HCT116 (cell line): ENCODE measurements around the gene UBE4A. TPM values are rescaled to one million over a fixed set of nuclear protein-coding genes. Genes with fewer than 3 reads are reported as not detected.

ENCODE experiments used
- ATAC-seq: fragments of 200-7000 bp; cut with Tn5 transposase; 2 replicates; pipeline ENCODE4 v1.9.1; 2020; ENCODE audit warnings: mild to moderate bottlenecking, moderate library complexity
- BruUV-seq: library from RNA; stranded (reverse); fragments of 400-500 nt; replicated peaks from 2 replicates; lab custom pipeline; 2021; lab: Mats Ljungman, UMichigan
- CTCF ChIA-PET: fragments of 300-600 bp; sonication (Branson Sonifier 250); formaldehyde crosslinking; loops from one replicate; lab custom pipeline; 2021; ENCODE audit warnings: antibody characterized with exemption; lab: Charles Lee
- POLR2A ChIA-PET: fragments of 300-600, 350-600 bp; sonication (Branson Sonifier 250); formaldehyde crosslinking; loops from one replicate; lab custom pipeline; 2021; ENCODE audit warnings: antibody characterized with exemption; lab: Charles Lee
- RAD21 ChIA-PET, 2 experiments: fragments of 300-600 bp; sonication (Branson Sonifier 250); formaldehyde crosslinking; loops; one replicate each; lab custom pipeline; 2023; ENCODE audit warnings: low total read pairs in 2 of 2; ENCODE audit not compliant: uncharacterized antibody in 2 of 2, unreplicated experiment in 2 of 2, low non-redundant PET in 1 of 2; lab: Charles Lee
- DNase-seq: peaks from one replicate; pipeline ENCODE4 v3.0.0-alpha.2; 2010; ENCODE audit warnings: low read depth, low spot score
- H2AFZ ChIP-seq: fragments of 200-600 bp; shearing (Covaris generic), sonication (generic); 2 replicates; pipeline ENCODE4 v1.6.1; 2017; ENCODE audit warnings: low read depth, mixed run types, mixed read lengths, antibody characterized with exemption, low read length; ENCODE audit not compliant: poor library complexity, severe bottlenecking
- H3K27ac ChIP-seq: 2 replicates; pipeline ENCODE4 v1.5.1; 2012; ENCODE audit warnings: low read depth, low read length
- H3K27me3 ChIP-seq: fragments of 200-600 bp; sonication (generic); 2 replicates; pipeline ENCODE4 v1.6.1; 2016; ENCODE audit warnings: mixed run types, low read length, mixed read lengths; ENCODE audit not compliant: insufficient read depth
- H3K36me3 ChIP-seq, 2 experiments: fragments of 200-500 bp in 1 of 2; fragments of 200-600 bp in 1 of 2; sonication (Bioruptor generic) in 1 of 2; sonication (generic) in 1 of 2; 2 replicates each; pipeline versions ENCODE4 v1.5.1 to v1.6.1; 2014 to 2016; ENCODE audit warnings: low read length in 2 of 2, inconsistent platforms in 1 of 2, mixed read lengths in 1 of 2, mixed run types in 1 of 2; ENCODE audit not compliant: insufficient read depth in 2 of 2, control insufficient read depth in 1 of 2
- H3K4me1 ChIP-seq, 2 experiments: fragments of 200-600 bp in 1 of 2; sonication (generic) in 1 of 2; 2 replicates each; pipeline versions ENCODE4 v1.5.1 to v1.6.1; 2012 to 2017; ENCODE audit warnings: low read length in 2 of 2, inconsistent platforms in 1 of 2, mild to moderate bottlenecking in 1 of 2, mixed read lengths in 1 of 2, mixed run types in 1 of 2, moderate library complexity in 1 of 2; ENCODE audit not compliant: insufficient read depth in 2 of 2, control insufficient read depth in 1 of 2
- H3K4me2 ChIP-seq: fragments of 200-600 bp; sonication (generic); 2 replicates; pipeline ENCODE4 v1.6.1; 2017; ENCODE audit warnings: mixed run types, low read length, mixed read lengths
- H3K4me3 ChIP-seq, 2 experiments: fragments of 200-600 bp in 1 of 2; sonication (generic) in 1 of 2; replicated peaks in 1 of 2; 2 replicates each; pipeline ENCODE4 v1.5.1; 2011 to 2016; ENCODE audit warnings: low read length in 2 of 2, control low read depth in 1 of 2, low read depth in 1 of 2, mild to moderate bottlenecking in 1 of 2, mixed read lengths in 1 of 2, mixed run types in 1 of 2
- H3K79me2 ChIP-seq: fragments of 200-600 bp; sonication (generic); 2 replicates; pipeline ENCODE4 v1.6.1; 2017; ENCODE audit warnings: mild to moderate bottlenecking, mixed run types, low read length, moderate library complexity, mixed read lengths; ENCODE audit not compliant: insufficient read depth
- H3K9ac ChIP-seq: fragments of 200-600 bp; sonication (generic); 2 replicates; pipeline ENCODE4 v1.6.1; 2016; ENCODE audit warnings: low read length, mixed read lengths
- H3K9me2 ChIP-seq: fragments of 200-600 bp; sonication (generic), shearing (Covaris generic); 2 replicates; pipeline ENCODE4 v1.6.1; 2017; ENCODE audit warnings: mixed run types, mild to moderate bottlenecking, moderate library complexity; ENCODE audit not compliant: insufficient read depth
- H3K9me3 ChIP-seq, 2 experiments: fragments of 200-500 bp in 1 of 2; fragments of 200-600 bp in 1 of 2; sonication (Bioruptor generic) in 1 of 2; sonication (generic) in 1 of 2; 2 replicates each; pipeline ENCODE4 v1.6.1; 2014 to 2017; ENCODE audit warnings: low read length in 2 of 2, mixed read lengths in 2 of 2, inconsistent platforms in 1 of 2, low read depth in 1 of 2, mild to moderate bottlenecking in 1 of 2, mixed run types in 1 of 2, moderate library complexity in 1 of 2; ENCODE audit not compliant: control insufficient read depth in 1 of 2, insufficient read depth in 1 of 2
- H4K20me1 ChIP-seq: fragments of 200-600 bp; sonication (generic), shearing (Covaris generic); 2 replicates; pipeline ENCODE4 v1.6.1; 2017; ENCODE audit warnings: mixed run types, mild to moderate bottlenecking, moderate library complexity; ENCODE audit not compliant: insufficient read depth
- CBX3 ChIP-seq: IDR thresholded peaks from 2 replicates; pipeline ENCODE4 v1.6.1; 2012; ENCODE audit warnings: low read depth
- CEBPB ChIP-seq: IDR thresholded peaks from 2 replicates; pipeline ENCODE4 v1.6.1; 2012; ENCODE audit warnings: low read depth
- ELF1 ChIP-seq: IDR thresholded peaks from 2 replicates; pipeline ENCODE4 v1.6.1; 2012; ENCODE audit warnings: low read depth, borderline replicate concordance
- EZH2 ChIP-seq: fragments of 200-600 bp; sonication (generic); IDR thresholded peaks from 2 replicates; pipeline ENCODE4 v1.6.1; 2017; ENCODE audit warnings: antibody characterized with exemption, mixed run types
- EZH2phosphoT487 ChIP-seq: fragments of 200-600 bp; IDR thresholded peaks from 2 replicates; pipeline ENCODE4 v1.6.1; 2018; ENCODE audit warnings: antibody characterized with exemption, borderline replicate concordance
- FOSL1 ChIP-seq: IDR thresholded peaks from 2 replicates; pipeline ENCODE4 v1.6.1; 2012; ENCODE audit warnings: low read depth
- JUND ChIP-seq: IDR thresholded peaks from 2 replicates; pipeline ENCODE4 v1.6.1; 2012
- RAD21 ChIP-seq: IDR thresholded peaks from 2 replicates; pipeline ENCODE4 v1.6.1; 2012; ENCODE audit warnings: low read depth, mild to moderate bottlenecking
- SIN3A ChIP-seq: IDR thresholded peaks from 2 replicates; pipeline ENCODE4 v1.6.1; 2012; ENCODE audit warnings: low read depth
- SP1 ChIP-seq: IDR thresholded peaks from 2 replicates; pipeline ENCODE4 v1.6.1; 2012; ENCODE audit warnings: low read depth
- SRF ChIP-seq: IDR thresholded peaks from 2 replicates; pipeline ENCODE4 v1.6.1; 2012; ENCODE audit warnings: low read depth
- TCF7L2 ChIP-seq: IDR thresholded peaks from 2 replicates; pipeline ENCODE4 v1.7.0; 2011; ENCODE audit warnings: borderline replicate concordance, inconsistent platforms; ENCODE audit not compliant: insufficient read depth, insufficient read length; ENCODE audit errors: extremely low read depth
- YY1 ChIP-seq: IDR thresholded peaks from 2 replicates; pipeline ENCODE4 v1.6.1; 2011; ENCODE audit warnings: low read length, low read depth, moderate library complexity, mild to moderate bottlenecking; ENCODE audit not compliant: insufficient replicate concordance; ENCODE audit errors: extremely low read depth
- ZBTB33 ChIP-seq: IDR thresholded peaks from 2 replicates; pipeline ENCODE4 v1.6.1; 2011; ENCODE audit warnings: mild to moderate bottlenecking, low read length, moderate library complexity; ENCODE audit not compliant: insufficient replicate concordance; ENCODE audit errors: extremely low read depth
- ZFX ChIP-seq: fragments of 450-650 bp; IDR thresholded peaks from 2 replicates; pipeline ENCODE4 v1.6.1; 2017
- ZNF274 ChIP-seq: fragments of 200-500 bp; sonication (Bioruptor generic); IDR thresholded peaks from 2 replicates; pipeline ENCODE4 v1.6.1; 2014; ENCODE audit warnings: mild to moderate bottlenecking, low read depth, low read length, inconsistent platforms
- intact Hi-C: fragments of 100-400 bp; cut with micrococcal nuclease; formaldehyde crosslinking; loops from 2 replicates; pipeline ENCODE4 v1.10.0; 2022
- total RNA-seq: library from RNA; stranded (reverse); gene quantifications from one replicate; pipeline ENCODE4 v1.2.1, GENCODE V29; 2021; ENCODE audit not compliant: unreplicated experiment
- TF ChIP-seq, protein P1 (sequence below), 3 experiments: fragments of 200-600 bp in 1 of 3; sonication (generic) in 1 of 3; IDR thresholded peaks in 2 of 3; conservative IDR thresholded peaks in 1 of 3; 2 replicates each; pipeline ENCODE4 v1.5.1; 2012 to 2017; ENCODE audit warnings: low read depth in 2 of 3, low read length in 2 of 3, antibody characterized with exemption in 1 of 3, borderline replicate concordance in 1 of 3, control low read depth in 1 of 3, mild to moderate bottlenecking in 1 of 3, mixed read lengths in 1 of 3, mixed run types in 1 of 3, moderate library complexity in 1 of 3; ENCODE audit not compliant: insufficient read depth in 1 of 3
- TF ChIP-seq, protein P2 (sequence below): IDR thresholded peaks from 2 replicates; pipeline ENCODE4 v1.6.1; 2012; ENCODE audit warnings: low read depth

Gene UBE4A
- total RNA-seq, 1 experiment from 2014 or later = 49.9 TPM

- no peaks in the 10 kb centered on the region for H3K27me3 ChIP-seq
- no peak for ATAC-seq
- ChIA-PET CTCF (no interaction called here), POLR2A (no interaction called here), RAD21 (no interaction called here)
- H3K36me3 ChIP-seq = peaks cover 23 to 33% of the 10 kb centered on the region in 2 experiments
- H3K79me2 ChIP-seq = peaks cover 75% of the 10 kb centered on the region
- no peak for DNase-seq
- BruUV-seq = no TSS peak
- peaks cover 17% of the 10 kb centered on the region; the same call in 1 of the 2 replicates for H4K20me1 ChIP-seq
- TF ChIP-seq ZNF274 (no peak), EZH2 (no peak), TCF7L2 (no peak), ZFX (no peak), ZBTB33 (no peak), JUND (no peak), SP1 (no peak), FOSL1 (no peak), CBX3 (no peak), SIN3A (no peak), CEBPB (no peak), ELF1 (no peak), YY1 (no peak), RAD21 (no peak), EZH2phosphoT487 (no peak), SRF (no peak)
- TF ChIP-seq, protein P1, sequence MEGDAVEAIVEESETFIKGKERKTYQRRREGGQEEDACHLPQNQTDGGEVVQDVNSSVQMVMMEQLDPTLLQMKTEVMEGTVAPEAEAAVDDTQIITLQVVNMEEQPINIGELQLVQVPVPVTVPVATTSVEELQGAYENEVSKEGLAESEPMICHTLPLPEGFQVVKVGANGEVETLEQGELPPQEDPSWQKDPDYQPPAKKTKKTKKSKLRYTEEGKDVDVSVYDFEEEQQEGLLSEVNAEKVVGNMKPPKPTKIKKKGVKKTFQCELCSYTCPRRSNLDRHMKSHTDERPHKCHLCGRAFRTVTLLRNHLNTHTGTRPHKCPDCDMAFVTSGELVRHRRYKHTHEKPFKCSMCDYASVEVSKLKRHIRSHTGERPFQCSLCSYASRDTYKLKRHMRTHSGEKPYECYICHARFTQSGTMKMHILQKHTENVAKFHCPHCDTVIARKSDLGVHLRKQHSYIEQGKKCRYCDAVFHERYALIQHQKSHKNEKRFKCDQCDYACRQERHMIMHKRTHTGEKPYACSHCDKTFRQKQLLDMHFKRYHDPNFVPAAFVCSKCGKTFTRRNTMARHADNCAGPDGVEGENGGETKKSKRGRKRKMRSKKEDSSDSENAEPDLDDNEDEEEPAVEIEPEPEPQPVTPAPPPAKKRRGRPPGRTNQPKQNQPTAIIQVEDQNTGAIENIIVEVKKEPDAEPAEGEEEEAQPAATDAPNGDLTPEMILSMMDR (IDR thresholded peaks at IDR 0.05 in 2 of 3, conservative IDR thresholded peaks at IDR 0.05 in 1 of 3; ENCODE audit: borderline replicate concordance in 1 of 3, insufficient read depth in 1 of 3, low read depth in 2 of 3, low read length in 2 of 3) = no peak
- TF ChIP-seq, protein P2, sequence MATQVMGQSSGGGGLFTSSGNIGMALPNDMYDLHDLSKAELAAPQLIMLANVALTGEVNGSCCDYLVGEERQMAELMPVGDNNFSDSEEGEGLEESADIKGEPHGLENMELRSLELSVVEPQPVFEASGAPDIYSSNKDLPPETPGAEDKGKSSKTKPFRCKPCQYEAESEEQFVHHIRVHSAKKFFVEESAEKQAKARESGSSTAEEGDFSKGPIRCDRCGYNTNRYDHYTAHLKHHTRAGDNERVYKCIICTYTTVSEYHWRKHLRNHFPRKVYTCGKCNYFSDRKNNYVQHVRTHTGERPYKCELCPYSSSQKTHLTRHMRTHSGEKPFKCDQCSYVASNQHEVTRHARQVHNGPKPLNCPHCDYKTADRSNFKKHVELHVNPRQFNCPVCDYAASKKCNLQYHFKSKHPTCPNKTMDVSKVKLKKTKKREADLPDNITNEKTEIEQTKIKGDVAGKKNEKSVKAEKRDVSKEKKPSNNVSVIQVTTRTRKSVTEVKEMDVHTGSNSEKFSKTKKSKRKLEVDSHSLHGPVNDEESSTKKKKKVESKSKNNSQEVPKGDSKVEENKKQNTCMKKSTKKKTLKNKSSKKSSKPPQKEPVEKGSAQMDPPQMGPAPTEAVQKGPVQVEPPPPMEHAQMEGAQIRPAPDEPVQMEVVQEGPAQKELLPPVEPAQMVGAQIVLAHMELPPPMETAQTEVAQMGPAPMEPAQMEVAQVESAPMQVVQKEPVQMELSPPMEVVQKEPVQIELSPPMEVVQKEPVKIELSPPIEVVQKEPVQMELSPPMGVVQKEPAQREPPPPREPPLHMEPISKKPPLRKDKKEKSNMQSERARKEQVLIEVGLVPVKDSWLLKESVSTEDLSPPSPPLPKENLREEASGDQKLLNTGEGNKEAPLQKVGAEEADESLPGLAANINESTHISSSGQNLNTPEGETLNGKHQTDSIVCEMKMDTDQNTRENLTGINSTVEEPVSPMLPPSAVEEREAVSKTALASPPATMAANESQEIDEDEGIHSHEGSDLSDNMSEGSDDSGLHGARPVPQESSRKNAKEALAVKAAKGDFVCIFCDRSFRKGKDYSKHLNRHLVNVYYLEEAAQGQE = no peak
- H3K9ac ChIP-seq = no peak overlapping the region
- peaks cover 7 to 13% of the 10 kb centered on the region in 2 experiments; a peak in 3 of 4 replicates for H3K4me1 ChIP-seq
- no peaks in the 10 kb centered on the region for H3K9me3 ChIP-seq
- intact Hi-C loops = no loop called here
- H3K27ac ChIP-seq = no peak overlapping the region
- H2AFZ ChIP-seq = no peak overlapping the region
- H3K4me2 ChIP-seq = no peak overlapping the region
- no peaks in the 10 kb centered on the region for H3K9me2 ChIP-seq
- no peak overlapping the region for H3K4me3 ChIP-seq
Measured at GRCh38 chr11:118406599-118407166, 47.3 kb downstream of the UBE4A start.
